GM19025 (cell line): ENCODE data around the gene MARK1.

ENCODE experiments used
- ATAC-seq: cut with Tn5 transposase; IDR thresholded peaks from one replicate; pipeline ENCODE4 v1.9.1; 2021; ENCODE audit warnings: mild to moderate bottlenecking, low read depth, moderate library complexity; ENCODE audit not compliant: unreplicated experiment

Gene MARK1

GRCh38 chr1:220527908-220528678 lies at the start of gene MARK1:
Gene MARK1 (plus strand): TSS chr1:220528136. CDS start chr1:220528823, 687 bp downstream.
- ATAC-seq, result peak; percentile 61

- ATAC-seq, result no peak
These were observed 44.2 kb upstream of the MARK1 start for GRCh38 chr1:220483700-220484099.

- ATAC-seq, result no peak
These were observed 43.8 kb upstream of the MARK1 start for GRCh38 chr1:220484135-220484534.

- ATAC-seq, result no peak
These were observed 42.8 kb upstream of the MARK1 start for GRCh38 chr1:220485131-220485530.

- ATAC-seq, result no peak
These were observed 42.1 kb upstream of the MARK1 start for GRCh38 chr1:220485791-220486190.

- no peak for ATAC-seq
These were observed 40.6 kb upstream of the MARK1 start for GRCh38 chr1:220487297-220487820.

GRCh38 chr1:220491891-220492290 lies 36.0 kb upstream of the MARK1 start:
- ATAC-seq, result no peak

GRCh38 chr1:220497220-220497947 lies 30.6 kb upstream of the MARK1 start:
- ATAC-seq, result no peak

- no peak for ATAC-seq
These were observed 29.7 kb upstream of the MARK1 start for GRCh38 chr1:220498188-220498587.

- no peak for ATAC-seq
These were observed 27.6 kb upstream of the MARK1 start for GRCh38 chr1:220500372-220500771.

GRCh38 chr1:220504329-220504728 lies 23.6 kb upstream of the MARK1 start:
- no peak for ATAC-seq

GRCh38 chr1:220507085-220507484 lies 20.9 kb upstream of the MARK1 start:
- no peak for ATAC-seq

GRCh38 chr1:220511179-220511578 lies 16.8 kb upstream of the MARK1 start:
- no peak for ATAC-seq

- no peak for ATAC-seq
These were observed 16.2 kb upstream of the MARK1 start for GRCh38 chr1:220511785-220512184.

GRCh38 chr1:220513834-220514233 lies 14.1 kb upstream of the MARK1 start:
- ATAC-seq, result no peak

GRCh38 chr1:220514256-220514655 lies 13.7 kb upstream of the MARK1 start:
- ATAC-seq, result no peak

- no peak for ATAC-seq
These were observed 11.8 kb upstream of the MARK1 start for GRCh38 chr1:220516014-220516721.

- ATAC-seq, result no peak
These were observed 11.3 kb upstream of the MARK1 start for GRCh38 chr1:220516722-220517042.

GRCh38 chr1:220521778-220522177 lies 6.2 kb upstream of the MARK1 start:
- ATAC-seq, result no peak

- ATAC-seq, result no peak
These were observed 1.6 kb upstream of the MARK1 start for GRCh38 chr1:220526294-220526693.

- no peak for ATAC-seq
These were observed 543 bp upstream of the MARK1 start for GRCh38 chr1:220527279-220527907.
